ENCODE measurements around the gene SP140.
"Not testable (repeated sequence)": the region's sequence is repeated elsewhere in the genome, so short reads cannot be mapped to it uniquely, and the experiment has no call there.

SP140 gene

GRCh38 chr2:230225486-230225885 is at the start of gene SP140:
TSS of gene SP140 (plus strand) at chr2:230225736. CDS start at chr2:230225845, 109 bp downstream.
- DNase-seq = no peak

- DNase-seq = no peak
These were observed 48.5 kb upstream of the SP140 start for GRCh38 chr2:230176996-230177395.

DNA sequence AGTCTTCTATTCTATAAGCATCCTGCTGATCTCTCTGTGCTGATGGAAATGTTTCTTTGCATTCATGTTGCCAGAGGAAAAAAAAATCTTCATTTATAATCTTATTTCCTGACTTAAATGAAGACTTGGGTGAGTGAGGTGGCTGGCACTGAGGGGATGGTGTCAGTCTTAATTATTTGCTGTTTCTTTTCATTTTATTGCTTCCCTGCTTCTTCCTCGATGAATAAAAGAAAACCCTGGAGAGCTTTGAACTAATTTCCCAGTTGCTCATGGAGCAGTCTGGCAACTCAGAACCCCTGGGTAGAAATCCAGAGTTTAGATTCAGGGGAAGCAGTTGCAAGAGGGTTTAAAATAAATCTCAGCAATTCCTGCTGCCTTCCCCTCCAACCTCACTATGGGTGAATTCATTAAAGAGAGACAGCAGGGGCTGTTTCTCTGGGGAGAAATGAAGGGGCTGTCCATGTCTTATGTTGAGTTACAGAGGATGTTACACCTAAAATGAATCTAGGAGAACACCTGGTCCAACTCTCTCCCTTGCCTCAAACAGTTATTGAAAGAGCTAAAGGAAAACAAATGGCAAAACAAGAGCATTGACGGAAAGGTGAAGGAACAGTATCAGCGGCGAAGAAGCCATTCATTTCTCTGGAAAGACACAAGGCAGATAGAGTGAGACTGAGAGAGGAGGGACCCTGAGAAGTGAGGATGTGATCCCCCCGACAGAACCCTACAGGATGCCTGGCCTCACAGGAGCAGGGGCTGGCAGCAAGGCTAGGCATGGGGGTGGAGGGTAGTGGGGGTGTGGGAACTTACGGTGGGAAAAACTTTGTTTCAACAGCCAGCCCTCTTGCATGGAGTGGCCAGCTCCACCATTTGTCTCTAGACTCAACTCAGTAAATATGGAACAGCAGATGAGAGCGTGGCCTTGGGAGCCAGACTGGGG is 46.7 kb upstream of the SP140 start:
- DNase-seq = no peak

- no peak for DNase-seq
These were observed 45.6 kb upstream of the SP140 start for GRCh38 chr2:230179907-230180306.

DNA sequence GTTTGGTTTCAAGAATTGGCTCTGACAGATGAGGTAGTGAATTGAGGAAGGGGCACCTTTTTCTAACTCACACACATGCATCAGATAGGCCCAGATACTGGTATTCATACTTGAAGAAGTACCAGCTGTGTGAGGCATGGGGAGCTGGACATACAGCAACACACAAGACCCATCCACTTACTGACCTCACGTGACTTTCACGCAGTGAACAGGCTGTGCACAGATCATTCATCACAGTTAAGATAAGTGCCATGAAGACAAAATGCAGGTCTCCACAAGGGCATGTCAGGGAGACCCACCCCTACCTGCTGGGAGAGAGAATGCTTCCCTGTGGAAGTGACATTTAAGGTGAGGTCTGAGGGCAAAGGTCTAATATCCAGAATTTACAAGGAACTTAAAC is 44.3 kb upstream of the SP140 start:
- DNase-seq = no peak

- DNase-seq = peak; percentile 33
These were observed 40.6 kb upstream of the SP140 start for GRCh38 chr2:230184727-230185578.

- DNase-seq = no peak
These were observed 23.0 kb upstream of the SP140 start for GRCh38 chr2:230202430-230203109.

- no peak for DNase-seq
These were observed 22.3 kb upstream of the SP140 start for GRCh38 chr2:230203110-230203676.

DNA sequence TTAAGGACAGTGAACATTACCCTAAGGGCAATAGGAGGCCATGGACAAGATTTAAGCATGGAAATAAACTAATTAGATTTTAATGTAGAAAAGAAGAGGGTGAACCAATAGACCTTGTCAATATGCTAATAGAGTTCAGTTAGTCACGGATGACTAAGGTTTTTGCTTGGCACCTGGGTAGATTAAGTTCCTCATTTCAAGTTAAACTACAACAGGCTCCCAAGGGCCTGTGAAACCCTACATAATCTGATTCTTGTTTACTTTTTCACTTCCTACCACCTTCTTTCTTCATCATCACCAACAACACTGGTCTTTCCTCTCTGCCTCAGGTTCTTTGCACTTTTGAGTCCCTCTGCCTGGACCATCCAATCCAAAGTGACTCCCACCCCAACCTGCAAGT is 20.5 kb upstream of the SP140 start:
- no peak for DNase-seq

- no peak for DNase-seq
These were observed 19.8 kb upstream of the SP140 start for GRCh38 chr2:230205721-230206120.

GRCh38 chr2:230208576-230208975 is 17.0 kb upstream of the SP140 start:
- no peak for DNase-seq

GRCh38 chr2:230209422-230210051 is 16.0 kb upstream of the SP140 start:
- no peak for DNase-seq

GRCh38 chr2:230216489-230216888 is 9.0 kb upstream of the SP140 start:
- no peak for DNase-seq

GRCh38 chr2:230217424-230217823 is 8.1 kb upstream of the SP140 start:
- DNase-seq = no peak

- no peak for DNase-seq
These were observed 7.1 kb upstream of the SP140 start for GRCh38 chr2:230218421-230218820.

- DNase-seq = no peak
These were observed 5.9 kb upstream of the SP140 start, which contains the start of gene SP110 for GRCh38 chr2:230219419-230220331. TSS of gene SP110 (minus strand) at chr2:230219984. CDS start at chr2:230216927, 3,057 bp downstream.

DNA sequence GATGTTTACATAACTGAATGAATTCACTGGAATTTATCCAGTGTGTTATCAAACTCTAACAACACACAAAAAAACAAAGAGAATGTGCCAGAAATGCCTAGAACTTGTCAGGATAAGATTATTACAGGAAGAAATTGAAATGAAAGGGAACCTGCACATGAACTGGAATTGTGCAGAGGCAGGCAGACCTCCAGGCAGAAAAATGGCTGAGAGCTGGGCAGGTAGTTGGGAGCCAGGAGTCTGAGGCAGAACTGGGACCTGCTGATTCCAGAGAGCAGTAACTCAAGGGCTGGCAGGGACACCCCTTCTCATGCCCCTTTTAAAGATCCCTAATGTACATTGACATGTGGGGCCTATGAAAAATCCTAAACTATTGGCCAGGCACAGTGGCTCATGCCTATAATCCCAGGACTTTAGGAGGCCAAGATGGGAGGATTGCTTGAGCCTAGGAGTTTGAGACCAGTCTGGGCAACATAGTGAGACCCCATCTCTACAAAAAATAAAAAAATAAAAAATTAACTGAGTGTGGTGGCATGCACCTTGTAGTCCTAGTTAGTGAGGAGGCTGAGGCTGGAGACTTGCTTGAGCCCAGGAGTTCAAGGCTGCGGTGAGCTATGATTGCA is 5.1 kb upstream of the SP140 start:
- no peak for DNase-seq

GRCh38 chr2:230221493-230221892 is 4.0 kb upstream of the SP140 start:
- no peak for DNase-seq

DNA sequence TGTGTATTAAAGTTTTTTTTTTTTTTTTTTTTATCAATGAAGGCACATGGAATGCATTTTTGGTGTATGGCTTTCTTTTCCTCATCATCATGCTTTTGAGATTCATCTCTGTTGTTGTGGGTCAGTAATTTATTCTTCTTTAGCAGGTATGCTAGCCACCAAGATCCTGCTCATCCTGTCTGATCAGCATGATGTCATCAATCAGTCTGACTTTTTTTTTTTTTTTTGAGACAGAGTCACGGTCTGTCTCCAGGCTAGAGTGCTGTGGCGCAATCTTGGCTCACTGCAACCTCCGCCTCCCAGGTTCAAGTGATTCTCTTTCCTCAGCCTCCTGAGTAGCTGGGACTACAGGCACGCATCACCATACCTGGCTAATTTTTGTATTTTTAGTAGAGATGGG is 2.7 kb upstream of the SP140 start:
- DNase-seq = not testable (repeated sequence)

DNA sequence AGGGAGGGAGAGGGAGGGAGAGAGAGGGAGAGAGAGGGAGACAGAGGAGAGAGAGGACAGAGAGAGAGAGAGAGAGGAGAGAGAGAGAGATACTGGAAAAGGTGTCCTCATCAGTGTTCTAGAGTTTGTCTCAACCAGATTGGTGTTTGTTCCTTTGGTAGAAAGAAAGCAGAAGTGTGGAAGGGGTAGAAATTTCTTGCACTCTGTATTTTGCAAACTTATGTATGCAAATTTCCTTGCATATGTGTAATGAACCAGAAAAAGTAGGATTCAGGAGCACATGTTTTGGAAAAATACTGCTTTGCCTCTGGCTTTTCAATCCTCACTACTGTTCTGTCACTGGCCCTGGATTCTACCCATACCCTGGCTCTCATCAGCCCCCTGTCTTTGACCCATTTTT is 1.1 kb upstream of the SP140 start:
- DNase-seq = no peak
